22Rv1 (cell line): ENCODE data around the gene PMP22.

Source experiments
- H3K27ac ChIP-seq: fragments of 450-650 bp; 2 replicates; pipeline ENCODE4 v1.5.1; 2017
- CTCF ChIP-seq: fragments of 450-650 bp; IDR thresholded peaks from 2 replicates; pipeline ENCODE4 v1.5.1; 2017; ENCODE audit warnings: mild to moderate bottlenecking
- ZFX ChIP-seq: fragments of 450-650 bp; IDR thresholded peaks from 2 replicates; pipeline ENCODE4 v1.6.1; 2017; ENCODE audit warnings: antibody characterized with exemption, borderline replicate concordance

The PMP22 gene

GRCh38 chr17:15288859-15289258 is 23.7 kb upstream of the PMP22 start:
- no peak for TF ChIP-seq CTCF
- no peak for TF ChIP-seq ZFX
- H3K27ac ChIP-seq, result no peak overlapping the region

DNA sequence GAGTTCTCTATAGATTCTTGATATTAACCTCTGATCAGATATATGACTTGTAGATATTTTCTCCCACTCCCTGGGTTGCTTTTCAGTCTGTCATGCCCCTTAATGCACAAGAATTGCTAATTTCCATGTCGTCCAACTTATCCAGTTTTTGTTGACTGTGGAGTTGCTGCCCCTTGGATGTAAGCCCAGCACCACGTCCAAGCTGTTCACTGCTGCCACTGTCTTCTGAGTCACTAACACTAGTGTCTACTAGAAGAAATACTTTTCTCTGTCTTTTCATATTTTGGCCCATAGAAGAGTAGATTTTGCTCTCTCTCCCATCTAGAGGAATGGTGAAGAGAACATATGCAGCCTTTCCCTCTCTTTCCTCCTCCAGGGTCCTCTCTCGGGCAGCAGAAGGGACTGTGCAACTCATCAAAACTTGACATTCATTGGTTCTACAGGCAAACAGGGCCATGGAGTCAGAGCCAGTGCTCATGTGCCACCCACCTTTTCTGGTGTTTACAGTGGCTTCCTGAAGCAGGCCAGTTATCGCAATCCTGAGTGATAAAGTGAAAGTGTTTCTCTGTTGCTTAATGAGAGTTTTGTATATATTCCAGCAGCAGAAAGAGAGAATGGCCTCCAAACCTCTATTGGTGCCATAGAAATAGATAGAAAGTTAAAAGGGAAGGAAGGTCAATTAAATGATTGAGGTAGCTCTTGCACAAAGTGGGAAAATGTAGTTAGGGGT is 22.6 kb upstream of the PMP22 start:
- TF ChIP-seq ZFX (no peak), CTCF (no peak)
- no peak overlapping the region for H3K27ac ChIP-seq

DNA sequence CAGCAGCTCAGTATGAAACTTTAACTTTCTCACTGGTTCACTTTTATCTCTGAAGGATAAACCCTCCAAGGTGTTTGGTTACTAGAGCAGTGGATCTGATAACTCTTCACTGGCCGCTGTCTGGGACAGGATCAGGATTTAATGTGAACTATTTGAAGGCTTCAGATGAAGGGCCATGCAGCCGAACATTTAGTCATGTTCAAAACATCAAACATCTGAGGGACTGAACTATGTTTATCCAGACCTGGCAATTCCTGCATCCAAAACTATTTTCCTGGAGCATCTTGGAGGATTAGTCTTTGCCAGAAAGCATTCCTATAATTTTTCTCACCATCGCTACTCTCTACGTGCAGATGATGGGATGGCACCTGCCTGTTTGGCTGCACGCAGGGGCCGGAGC is 20.3 kb upstream of the PMP22 start:
- TF ChIP-seq CTCF (no peak), ZFX (no peak)

DNA sequence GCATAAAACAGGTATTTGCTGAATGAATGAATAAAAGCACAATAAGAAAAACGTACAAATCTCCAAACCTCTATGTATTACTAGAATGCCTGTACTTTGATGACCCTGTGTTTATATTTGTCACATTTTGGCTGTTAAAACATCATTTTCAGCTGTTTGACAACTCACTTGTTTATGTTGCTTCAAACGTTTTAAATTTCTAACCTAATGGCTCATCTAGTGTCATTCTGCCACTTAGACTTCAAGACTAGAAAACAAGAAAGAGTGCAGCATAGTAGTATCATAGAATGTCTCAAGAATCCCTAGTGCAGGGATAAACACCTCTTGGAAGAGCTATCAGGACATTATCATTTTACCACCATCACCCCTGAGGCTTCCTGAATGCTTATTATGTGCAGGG is 19.4 kb upstream of the PMP22 start:
- no peak for TF ChIP-seq CTCF
- no peak for TF ChIP-seq ZFX
- H3K27ac ChIP-seq, result no peak overlapping the region

More for the DNA sequence above, 20.3 kb upstream of the PMP22 start:
- no peak overlapping the region for H3K27ac ChIP-seq

GRCh38 chr17:15284107-15284506 is 19.0 kb upstream of the PMP22 start:
- H3K27ac ChIP-seq, result no peak overlapping the region
- TF ChIP-seq CTCF, result no peak
- no peak for TF ChIP-seq ZFX

- H3K27ac ChIP-seq, result no peak overlapping the region
- TF ChIP-seq CTCF, result no peak
- no peak for TF ChIP-seq ZFX
These were observed 16.8 kb upstream of the PMP22 start for GRCh38 chr17:15281909-15282308.

DNA sequence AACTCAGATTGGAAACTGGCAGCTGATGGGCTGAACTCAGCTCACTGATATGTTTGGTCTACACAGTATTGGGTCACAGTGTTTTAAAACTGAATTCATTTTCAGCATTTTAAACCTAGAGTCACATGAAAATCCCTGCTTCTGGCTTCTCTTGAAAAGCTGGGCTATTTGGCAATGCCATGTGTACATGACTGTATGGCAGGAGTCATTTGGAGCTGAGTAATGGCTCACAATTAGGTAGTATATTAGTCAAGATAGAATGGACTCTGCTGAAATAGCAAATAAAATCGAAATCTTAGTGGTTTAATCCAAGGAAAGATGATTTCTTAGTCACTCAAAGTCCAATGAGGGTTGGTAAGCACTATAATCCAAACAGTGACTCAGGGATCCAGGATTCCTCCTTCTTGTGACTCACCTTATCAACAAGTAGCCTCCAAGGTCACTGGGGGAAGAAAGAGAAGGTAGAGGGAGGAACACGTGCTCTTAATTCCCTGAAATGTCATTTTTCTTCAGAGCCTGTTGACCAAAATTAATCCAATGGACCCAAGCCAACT is 13.9 kb upstream of the PMP22 start:
- no peak for TF ChIP-seq CTCF
- TF ChIP-seq ZFX, result no peak
- H3K27ac ChIP-seq, result no peak overlapping the region
